Neutrophil (primary cell): ENCODE data around the gene PDE9A.
"Not testable (repeated sequence)": the region's sequence is repeated elsewhere in the genome, so short reads cannot be mapped to it uniquely, and the experiment has no call there.

Experiments
- H3K27ac ChIP-seq: fragments of 200-600 bp; sonication (generic); 2 replicates; pipeline ENCODE4 v1.5.1; 2016; ENCODE audit warnings: mild to moderate bottlenecking, moderate library complexity
- H3K27me3 ChIP-seq: fragments of 200-600 bp; sonication (generic); 2 replicates; pipeline ENCODE4 v1.6.0; 2016; ENCODE audit warnings: mild to moderate bottlenecking
- H3K36me3 ChIP-seq: fragments of 200-600 bp; sonication (generic); 2 replicates; pipeline ENCODE4 v1.5.1; 2017
- H3K4me1 ChIP-seq, 2 experiments: fragments of 200-600 bp in 1 of 2; sonication (generic) in 1 of 2; 1 replicate in 1 of 2; 2 replicates in 1 of 2; pipeline versions ENCODE4 v1.5.1 to v1.6.1; 2013 to 2016; ENCODE audit warnings: low read depth in 1 of 2, low read length in 1 of 2, mild to moderate bottlenecking in 1 of 2, moderate library complexity in 1 of 2; ENCODE audit not compliant: control insufficient read depth in 1 of 2, insufficient read depth in 1 of 2
- H3K4me3 ChIP-seq, 2 experiments: fragments of 200-600 bp in 1 of 2; sonication (generic) in 1 of 2; 1 replicate in 1 of 2; 2 replicates in 1 of 2; pipeline ENCODE4 v1.5.1; 2013 to 2016; ENCODE audit warnings: low read depth in 1 of 2, low read length in 1 of 2, mild to moderate bottlenecking in 1 of 2, moderate library complexity in 1 of 2
- H3K9me3 ChIP-seq: fragments of 200-600 bp; sonication (generic); 2 replicates; pipeline ENCODE4 v1.5.1; 2016
- TF ChIP-seq, protein P1 (sequence below): fragments of 200-600 bp; sonication (generic); IDR thresholded peaks from 2 replicates; pipeline ENCODE4 v1.5.1; 2016; ENCODE audit warnings: antibody characterized with exemption

PDE9A gene

DNA sequence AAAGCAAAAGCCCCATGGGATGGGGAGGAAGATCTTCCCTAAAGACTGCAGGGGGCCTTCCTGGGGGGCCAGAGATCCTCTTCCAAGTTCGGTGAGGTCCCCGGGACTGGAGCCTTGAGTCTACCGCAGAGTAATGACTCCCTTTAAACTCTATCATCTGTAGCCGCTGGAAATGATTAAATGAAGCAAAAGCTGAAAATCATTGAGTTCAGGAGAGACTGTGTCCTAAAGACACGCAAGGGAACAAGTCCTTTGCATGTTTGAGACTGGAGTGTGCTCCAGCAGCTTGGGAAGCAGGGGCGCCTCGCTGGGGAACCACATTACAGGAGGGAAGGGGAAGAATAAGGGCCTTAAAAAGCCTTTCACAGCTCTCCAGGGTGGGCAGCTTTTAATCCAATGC lies 155.8 kb downstream of the PDE9A start:
- Histone ChIP-seq H3K4me1 (peaks cover 20 to 27% of the 10 kb centered on the region in 2 experiments), H3K27me3 (peaks cover 16% of the 10 kb centered on the region)

DNA sequence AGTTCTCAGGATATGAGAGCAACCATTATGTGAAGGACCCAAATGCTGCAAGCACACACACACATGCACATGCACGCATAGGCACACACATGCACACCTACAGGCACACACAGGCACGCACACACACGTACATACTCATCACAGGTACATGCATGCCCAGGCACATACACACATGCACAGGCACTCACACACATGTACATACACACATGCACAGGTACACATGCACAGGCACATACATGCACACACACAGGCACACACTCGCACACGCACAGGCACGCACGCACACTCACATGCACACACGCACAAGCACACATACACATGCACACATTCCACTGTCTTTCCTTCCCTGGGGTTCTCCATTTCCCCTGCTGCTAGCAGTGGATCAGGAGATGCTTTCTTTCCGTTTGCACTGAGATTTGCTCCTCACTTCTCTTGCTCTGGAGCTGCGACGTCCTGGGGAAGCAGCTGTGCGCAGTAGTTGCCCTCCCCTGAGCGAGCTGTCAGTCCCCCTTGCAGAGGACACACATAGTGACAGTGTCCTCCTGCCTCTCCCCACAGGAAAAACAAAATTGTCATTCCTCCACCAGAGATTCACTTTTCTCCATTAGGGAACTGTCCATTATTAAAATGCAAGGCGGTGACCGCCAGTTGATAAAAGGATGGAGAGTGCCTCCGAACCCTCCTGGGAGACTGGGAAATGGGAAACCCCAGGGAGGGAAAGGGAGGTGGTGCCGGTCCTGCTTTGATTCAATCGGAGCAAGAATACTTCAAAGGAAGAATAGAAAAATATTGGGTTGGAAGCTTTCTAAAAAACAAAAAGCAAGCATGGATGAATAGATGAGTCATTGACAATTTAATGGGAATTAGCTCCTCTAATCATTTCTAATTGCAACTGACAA lies 156.4 kb downstream of the PDE9A start:
- TF ChIP-seq, protein P1, sequence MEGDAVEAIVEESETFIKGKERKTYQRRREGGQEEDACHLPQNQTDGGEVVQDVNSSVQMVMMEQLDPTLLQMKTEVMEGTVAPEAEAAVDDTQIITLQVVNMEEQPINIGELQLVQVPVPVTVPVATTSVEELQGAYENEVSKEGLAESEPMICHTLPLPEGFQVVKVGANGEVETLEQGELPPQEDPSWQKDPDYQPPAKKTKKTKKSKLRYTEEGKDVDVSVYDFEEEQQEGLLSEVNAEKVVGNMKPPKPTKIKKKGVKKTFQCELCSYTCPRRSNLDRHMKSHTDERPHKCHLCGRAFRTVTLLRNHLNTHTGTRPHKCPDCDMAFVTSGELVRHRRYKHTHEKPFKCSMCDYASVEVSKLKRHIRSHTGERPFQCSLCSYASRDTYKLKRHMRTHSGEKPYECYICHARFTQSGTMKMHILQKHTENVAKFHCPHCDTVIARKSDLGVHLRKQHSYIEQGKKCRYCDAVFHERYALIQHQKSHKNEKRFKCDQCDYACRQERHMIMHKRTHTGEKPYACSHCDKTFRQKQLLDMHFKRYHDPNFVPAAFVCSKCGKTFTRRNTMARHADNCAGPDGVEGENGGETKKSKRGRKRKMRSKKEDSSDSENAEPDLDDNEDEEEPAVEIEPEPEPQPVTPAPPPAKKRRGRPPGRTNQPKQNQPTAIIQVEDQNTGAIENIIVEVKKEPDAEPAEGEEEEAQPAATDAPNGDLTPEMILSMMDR = no peak
- no peak overlapping the region for H3K4me3 ChIP-seq
- H3K9me3 ChIP-seq = no peaks in the 10 kb centered on the region
- H3K27me3 ChIP-seq = peaks cover 16% of the 10 kb centered on the region
- no peak overlapping the region for H3K27ac ChIP-seq
- peaks cover 20 to 27% of the 10 kb centered on the region in 2 experiments for H3K4me1 ChIP-seq
- H3K36me3 ChIP-seq = no peaks in the 10 kb centered on the region

More for the DNA sequence above, 155.8 kb downstream of the PDE9A start:
- H3K4me3 ChIP-seq = no peak overlapping the region
- TF ChIP-seq, protein P1 = no peak
- no peaks in the 10 kb centered on the region for H3K9me3 ChIP-seq
- no peaks in the 10 kb centered on the region for H3K36me3 ChIP-seq
- no peak overlapping the region for H3K27ac ChIP-seq

DNA sequence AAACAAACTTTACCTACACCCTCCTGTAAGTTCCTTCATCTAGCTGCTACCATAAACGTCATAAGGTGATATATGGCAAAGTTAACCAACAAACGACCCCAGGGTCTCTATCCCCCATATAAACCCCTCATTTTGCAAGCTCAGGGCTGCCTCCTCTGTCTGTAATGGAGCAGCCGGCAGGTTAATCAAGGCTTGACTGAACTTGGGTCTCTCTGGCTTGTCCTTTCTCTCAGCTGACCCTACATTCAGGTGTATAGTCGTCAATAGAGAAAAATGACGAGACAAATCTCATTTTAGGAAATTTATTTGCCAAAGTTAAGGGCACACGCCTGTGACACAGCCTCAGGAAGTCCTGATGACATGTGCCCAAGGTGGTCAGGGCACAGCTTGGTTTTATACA lies 158.5 kb downstream of the PDE9A start:
- Histone ChIP-seq H3K36me3 (no peaks in the 10 kb centered on the region), H3K27ac (peak overlapping the region; percentile 49), H3K4me3 (no peak overlapping the region), H3K9me3 (no peaks in the 10 kb centered on the region), H3K4me1 (peaks cover 12 to 17% of the 10 kb centered on the region in 2 experiments), H3K27me3 (peaks cover 16% of the 10 kb centered on the region)
- TF ChIP-seq, protein P1 = no peak

DNA sequence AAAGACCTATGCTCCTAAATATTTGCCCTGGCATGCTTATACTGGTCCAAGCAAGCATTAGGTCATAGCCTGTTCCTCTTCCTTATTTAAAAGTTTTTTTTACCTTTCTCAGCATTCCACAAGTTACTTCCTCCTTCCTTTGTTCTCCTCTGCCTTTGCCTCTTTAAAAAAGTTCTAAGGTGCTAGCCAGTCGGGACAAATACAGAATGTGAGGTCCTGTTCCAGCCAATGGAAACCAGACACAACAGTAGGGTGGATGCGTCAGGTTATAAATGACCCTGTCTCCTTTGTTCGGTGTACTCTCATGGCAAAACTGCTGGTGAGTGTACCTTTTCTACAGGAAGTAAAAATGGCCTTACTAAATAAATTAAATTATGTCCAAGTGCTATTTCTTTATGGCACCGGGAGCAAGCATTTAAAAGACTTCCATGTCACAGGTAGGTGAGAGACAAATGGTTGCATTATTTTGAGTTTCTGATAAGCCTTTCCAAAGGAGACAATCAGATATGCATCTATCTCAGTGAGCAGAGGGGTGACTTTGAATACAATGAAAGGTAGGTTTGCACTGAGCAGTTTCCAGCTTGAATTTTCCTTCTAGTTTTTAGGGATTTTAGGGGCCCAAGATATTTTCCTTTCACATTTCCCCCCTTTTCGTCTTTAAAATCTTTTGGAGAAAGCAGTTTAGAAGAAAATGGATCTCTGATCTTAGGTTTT lies 159.3 kb downstream of the PDE9A start:
- peak overlapping the region; percentile 49 for H3K27ac ChIP-seq
- H3K9me3 ChIP-seq, H3K36me3 ChIP-seq, H3K4me3 ChIP-seq: not testable (repeated sequence)
- peaks cover 15% of the 10 kb centered on the region for H3K27me3 ChIP-seq
- peaks cover 11% of the 10 kb centered on the region in 2 experiments for H3K4me1 ChIP-seq

DNA sequence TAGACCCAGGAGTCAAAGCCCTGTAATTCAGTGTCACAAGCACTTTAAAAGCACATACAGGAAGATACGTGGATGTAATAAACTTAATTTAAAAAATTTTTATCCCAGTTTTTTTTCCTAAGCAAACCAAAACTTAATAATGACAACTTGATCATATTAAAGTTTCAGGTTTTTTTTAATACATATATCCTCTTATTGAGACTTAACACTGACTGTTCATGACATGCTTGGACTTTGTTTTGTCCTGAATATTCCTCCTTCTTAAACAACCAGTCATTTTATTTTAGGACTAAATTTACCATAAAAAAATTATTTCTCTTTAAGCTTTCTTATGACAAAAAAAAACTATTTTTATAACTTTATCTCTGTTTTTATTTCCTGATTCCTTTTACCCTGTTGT lies 161.8 kb downstream of the PDE9A start:
- Histone ChIP-seq H3K36me3 (no peaks in the 10 kb centered on the region), H3K4me3 (no peak overlapping the region)
- TF ChIP-seq, protein P1 = no peak

DNA sequence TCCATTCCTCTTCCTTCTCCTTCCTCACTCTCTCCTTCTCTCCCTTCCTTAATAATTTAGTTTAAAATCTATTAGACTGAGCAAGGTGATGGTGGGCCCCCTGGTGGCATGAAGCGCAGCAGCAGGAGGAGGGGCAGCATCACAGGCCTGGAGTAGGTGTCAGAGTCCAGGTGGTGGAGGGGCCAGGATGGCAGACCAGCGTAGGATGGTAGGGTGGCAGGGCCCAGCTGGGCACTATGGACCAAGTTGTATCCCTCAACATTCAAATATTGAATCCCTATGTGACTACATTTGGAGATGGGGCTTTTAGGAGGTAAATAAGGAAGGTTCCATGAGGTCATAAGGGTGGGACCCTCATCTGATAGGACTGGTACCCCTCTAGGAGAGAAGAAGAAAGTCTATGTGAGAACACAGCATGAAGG lies 164.9 kb downstream of the PDE9A start:
- no peak overlapping the region for H3K27ac ChIP-seq

More for the DNA sequence above, 161.8 kb downstream of the PDE9A start:
- Histone ChIP-seq H3K27ac (no peak overlapping the region), H3K27me3 (no peaks in the 10 kb centered on the region), H3K9me3 (no peaks in the 10 kb centered on the region), H3K4me1 (peaks cover 11% of the 10 kb centered on the region in 2 experiments)

More for the DNA sequence above, 164.9 kb downstream of the PDE9A start:
- TF ChIP-seq, protein P1 = peak; percentile 93
- Histone ChIP-seq H3K9me3 (no peaks in the 10 kb centered on the region), H3K36me3 (no peaks in the 10 kb centered on the region), H3K27me3 (no peaks in the 10 kb centered on the region), H3K4me3 (no peak overlapping the region), H3K4me1 (no peaks in the 10 kb centered on the region)
